Pancreas (tissue), 10 donors: ENCODE measurements around the gene STXBP2. TPM values are rescaled to one million over a fixed set of nuclear protein-coding genes. Genes with fewer than 3 reads are reported as not detected.

Experiments used
- ATAC-seq, 4 donors: fragments of 200-7000 bp; cut with Tn5 transposase; one replicate each; pipeline versions ENCODE4 v1.8.0 to v1.9.1; 2020; ENCODE audit warnings: mild to moderate bottlenecking in 4 of 4, moderate library complexity in 4 of 4
- DNase-seq, 6 donors: peaks; one replicate each; pipeline ENCODE4 v3.0.0-alpha.2; 2020
- FAIRE-seq: peaks from 2 replicates; lab custom pipeline; 2012; peaks lifted over from hg19 to GRCh38; lab: Jason Lieb, UNC
- H3K27ac ChIP-seq, 4 donors: fragments of 200-600 bp; sonication (generic); 1 replicate in 3 of 4; 2 replicates in 1 of 4; pipeline versions ENCODE4 v1.5.0 to v1.8.0; 2020
- H3K27me3 ChIP-seq, 4 donors: fragments of 200-600 bp; one replicate each; pipeline ENCODE4 v1.8.0; 2021
- H3K36me3 ChIP-seq, 3 donors: fragments of 200-600 bp; sonication (generic) in 1 of 3; one replicate each; pipeline versions ENCODE4 v1.5.0 to v1.8.0; 2020 to 2021
- H3K4me1 ChIP-seq, 3 donors: fragments of 200-600 bp; one replicate each; pipeline ENCODE4 v1.8.0; 2021
- H3K4me3 ChIP-seq, 4 donors: fragments of 200-600 bp; sonication (generic) in 2 of 4; one replicate each; pipeline versions ENCODE4 v1.5.0 to v1.8.0; 2020 to 2021
- H3K9me3 ChIP-seq, 4 donors: fragments of 200-600 bp; one replicate each; pipeline ENCODE4 v1.8.0; 2021
- CTCF ChIP-seq, 4 donors: fragments of 200-600 bp; sonication (generic) in 3 of 4; IDR thresholded peaks; one replicate each; pipeline versions ENCODE4 v1.5.0 to v1.8.0; 2021; ENCODE audit warnings: antibody characterized with exemption in 4 of 4
- WGBS, 2 donors: extraction: QIAGEN DNeasy Blood & Tissue Kit; methylation state at CpG; one replicate each; pipeline ENCODE4 v1.1.7; 2013; 5-methylcytosine and 5-hydroxymethylcytosine counted together
- intact Hi-C, 3 donors: fragments of 100-400 bp; cut with DNase I; formaldehyde crosslinking; loops; one replicate each; pipeline versions ENCODE4 v1.11.1 to v1.14.2; 2022
- polyA plus RNA-seq, 2 donors: library from polyadenylated mRNA; stranded (reverse); fragments of 200-250 nt; gene quantifications; one replicate each; pipeline ENCODE4 v1.2.3, GENCODE V29; 2013
- total RNA-seq, 6 donors: library from RNA; stranded (reverse); fragmentation: NEBNext Ultra II Directional in 4 of 6; extraction: Animal tissue kit (Norgen Biotek cat#: 25700) in 4 of 6; gene quantifications; one replicate each; pipeline versions ENCODE4 v1.2.1 to v1.2.4, GENCODE V29; 2021 to 2023
- donor health status: healthy with polysubstance abuse.
- donor health status: DM: no; HTN: no; CAD: no; lungs with moderate emphysema.
- donor health status: DM: no; HTN: no; CAD: no.
- donor health status: control.
- donor health status: control.
- donor health status: Bipolar disorder and iron deficiency.
- donor health status: DM: yes; HTN: yes; CAD: no.
- donor health status: DM: no; HTN: no; CAD: no.
- donor health status: DM: no; HTN: no; CAD: no.
- donor health status: DM: yes; HTN: yes; CAD: no.

STXBP2 gene
- total and polyA plus RNA-seq, 8 donors = 45.6 to 216 (median 80.4) TPM

- no peaks in the 10 kb centered on the region for H3K27me3 ChIP-seq
- FAIRE-seq (no peak), ATAC-seq (no peak), DNase-seq (no peak)
- H3K36me3 ChIP-seq = no peaks in the 10 kb centered on the region
- intact Hi-C loops = no loop called here
- no peak overlapping the region for H3K27ac ChIP-seq
- no peaks in the 10 kb centered on the region for H3K4me1 ChIP-seq
- H3K9me3 ChIP-seq = no peaks in the 10 kb centered on the region
- no peak overlapping the region for H3K4me3 ChIP-seq
- no peak for TF ChIP-seq CTCF (IDR thresholded peaks at IDR 0.05)
- 32 to 47% methylated on average over 4 of the region's 4 CpGs for WGBS, 2 donors
Observed at GRCh38 chr19:7665076-7665475, 28.2 kb downstream of the STXBP2 start.

GRCh38 chr19:7668842-7669241, 31.9 kb downstream of the STXBP2 start, which contains the start of gene RETN:
Gene RETN, plus strand, starts transcription at chr19:7669049. Its CDS starts 278 bp downstream, at chr19:7669327.
- intact Hi-C loops = no loop called here
- no peak within 1 kb of the TSS for H3K27ac ChIP-seq
- H3K4me3 ChIP-seq = no peak within 1 kb of the TSS
- H3K27me3 ChIP-seq = peaks cover 0 to 6% (median 0%) of the 10 kb centered on the region in 4 donors
- 52 to 77% methylated on average over 9 of the region's 9 CpGs for WGBS, 2 donors
- no peak for FAIRE-seq
- H3K36me3 ChIP-seq = no peaks in the 10 kb centered on the region
- H3K9me3 ChIP-seq = no peaks in the 10 kb centered on the region
- ATAC-seq = no peak
- H3K4me1 ChIP-seq = no peaks in the 10 kb centered on the region
- TF ChIP-seq CTCF (IDR thresholded peaks at IDR 0.05) = no peak
- DNase-seq = no peak

GRCh38 chr19:7669641-7670040, 32.7 kb downstream of the STXBP2 start:
- Histone ChIP-seq H3K4me1 (no peaks in the 10 kb centered on the region), H3K36me3 (no peaks in the 10 kb centered on the region), H3K9me3 (no peaks in the 10 kb centered on the region), H3K27me3 (peaks cover 0 to 6% (median 0%) of the 10 kb centered on the region in 4 donors), H3K4me3 (no peak overlapping the region), H3K27ac (no peak overlapping the region)
- intact Hi-C loops = loop anchor here in 1 of 3 donors (10.0 kb wide), 2 partner anchors 135 to 305 kb away; no protein-coding TSS in a partner anchor
- ATAC-seq = no peak
- no peak for DNase-seq
- no peak for FAIRE-seq
- no peak for TF ChIP-seq CTCF (IDR thresholded peaks at IDR 0.05)
- WGBS, 2 donors = 18 to 22% methylated on average over 8 to 9 of the region's 9 CpGs

- FAIRE-seq (no peak), ATAC-seq (peak in 1 of 4 donors; percentile 39), DNase-seq (no peak)
- no peak overlapping the region for H3K27ac ChIP-seq
- 2% methylated on average over 38 to 43 of the region's 43 CpGs for WGBS, 2 donors
- no peaks in the 10 kb centered on the region for H3K36me3 ChIP-seq
- intact Hi-C loops = loop anchor here in 1 of 3 donors (10.0 kb wide), 2 partner anchors 135 to 305 kb away; no protein-coding TSS in a partner anchor
- no peak overlapping the region for H3K4me3 ChIP-seq
- H3K4me1 ChIP-seq = no peaks in the 10 kb centered on the region
- H3K9me3 ChIP-seq = no peaks in the 10 kb centered on the region
- H3K27me3 ChIP-seq = peaks cover 0 to 6% (median 0%) of the 10 kb centered on the region in 4 donors
- TF ChIP-seq CTCF (IDR thresholded peaks at IDR 0.05) = no peak
Observed at GRCh38 chr19:7670150-7670783, 33.4 kb downstream of the STXBP2 start.

GRCh38 chr19:7670790-7671189, 33.9 kb downstream of the STXBP2 start:
- TF ChIP-seq CTCF (IDR thresholded peaks at IDR 0.05) = no peak
- no peak overlapping the region for H3K4me3 ChIP-seq
- DNase-seq (no peak), FAIRE-seq (no peak), ATAC-seq (no peak)
- H3K36me3 ChIP-seq = no peaks in the 10 kb centered on the region
- H3K4me1 ChIP-seq = no peaks in the 10 kb centered on the region
- 21 to 22% methylated on average over 9 of the region's 9 CpGs for WGBS, 2 donors
- peaks cover 0 to 6% (median 0%) of the 10 kb centered on the region in 4 donors for H3K27me3 ChIP-seq
- no peak overlapping the region for H3K27ac ChIP-seq
- intact Hi-C loops = loop anchor here in 1 of 3 donors (10.0 kb wide), 2 partner anchors 134 to 306 kb away; no protein-coding TSS in a partner anchor
- H3K9me3 ChIP-seq = no peaks in the 10 kb centered on the region
